T47D (cell line): ENCODE data around the gene NODAL.

Source experiments
- DNase-seq, 2 experiments: peaks; one replicate each; pipeline versions ENCODE4 v3.0.0 to v3.0.0-alpha.2; 2011 to 2012; ENCODE audit warnings: low read depth in 1 of 2, low spot score in 1 of 2
- JUND ChIP-seq: IDR thresholded peaks from 2 replicates; pipeline ENCODE4 v1.6.1; 2012; ENCODE audit warnings: low read depth
- in situ Hi-C: cut with HindIII; loops from 2 replicates; pipeline ENCODE4 v1.10.0; 2016; ENCODE audit warnings: low sequenced_read_pairs, low pct_unique_long_range_greater_than_20kb

NODAL gene

DNA sequence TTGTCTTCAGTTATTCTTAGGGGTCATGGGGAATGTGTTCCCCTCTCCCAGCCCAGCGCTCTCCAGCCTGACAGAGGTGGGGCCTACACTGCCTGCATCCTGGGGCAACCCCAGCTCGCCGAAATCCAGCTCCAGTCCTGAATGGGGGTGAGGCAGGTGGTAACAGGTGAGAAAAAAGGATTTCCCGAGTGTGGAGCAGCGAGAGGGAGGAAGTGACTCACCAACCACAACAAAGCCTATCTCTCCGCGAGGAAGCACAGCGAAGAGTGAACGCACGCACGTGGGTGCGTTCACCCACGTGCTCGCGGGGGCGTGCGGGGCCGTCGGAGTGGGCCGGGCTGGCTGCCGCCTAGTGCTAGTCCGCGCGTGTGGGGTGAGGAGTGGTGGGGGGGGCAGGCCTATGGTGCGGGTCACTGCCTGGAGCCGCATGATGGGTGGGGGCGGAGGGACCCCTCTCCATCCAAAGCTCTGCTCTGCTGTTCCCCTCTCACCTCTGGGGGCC is 36.2 kb upstream of the NODAL start:
- TF ChIP-seq JUND, result no peak
- in situ Hi-C loops, result no loop called here
- no peak for DNase-seq

DNA sequence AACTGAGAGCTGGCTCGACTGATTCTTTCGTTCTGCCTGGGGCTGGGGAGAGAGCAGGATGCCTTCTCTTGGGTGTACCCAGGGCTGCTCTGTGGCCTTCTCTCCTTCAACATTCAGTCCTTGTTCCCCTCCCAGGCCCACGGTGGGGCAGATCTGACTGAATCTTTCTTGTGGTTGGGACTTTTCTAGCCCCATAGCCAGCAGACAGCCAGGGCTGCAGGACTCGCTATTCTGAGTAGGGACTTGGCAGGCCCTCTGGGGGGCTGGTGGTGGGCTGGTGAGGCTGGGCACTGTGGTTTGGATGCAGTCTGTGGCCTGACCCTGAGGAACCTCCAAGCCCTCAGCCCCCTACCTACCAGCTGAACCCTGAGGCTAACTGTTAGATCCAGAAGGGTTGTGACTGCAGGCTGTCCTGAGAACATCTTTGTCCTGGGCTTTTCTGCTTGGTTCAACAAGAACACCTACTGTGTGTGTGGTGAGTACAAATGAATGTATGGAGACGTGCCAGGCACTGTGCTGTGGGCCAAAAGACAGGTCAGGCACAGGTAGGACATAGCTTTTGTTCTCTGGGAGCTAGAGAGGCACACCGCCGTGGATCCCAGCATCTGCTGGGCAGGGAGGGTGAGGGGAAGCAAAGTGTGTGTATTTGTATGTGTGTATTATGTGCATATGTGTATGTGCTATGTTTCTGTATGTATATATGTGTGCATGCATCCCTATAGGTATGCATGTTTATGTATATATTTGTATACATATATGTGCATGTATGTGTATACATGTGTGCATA is 35.0 kb upstream of the NODAL start:
- in situ Hi-C loops, result no loop called here
- DNase-seq, result no peak
- no peak for TF ChIP-seq JUND

DNA sequence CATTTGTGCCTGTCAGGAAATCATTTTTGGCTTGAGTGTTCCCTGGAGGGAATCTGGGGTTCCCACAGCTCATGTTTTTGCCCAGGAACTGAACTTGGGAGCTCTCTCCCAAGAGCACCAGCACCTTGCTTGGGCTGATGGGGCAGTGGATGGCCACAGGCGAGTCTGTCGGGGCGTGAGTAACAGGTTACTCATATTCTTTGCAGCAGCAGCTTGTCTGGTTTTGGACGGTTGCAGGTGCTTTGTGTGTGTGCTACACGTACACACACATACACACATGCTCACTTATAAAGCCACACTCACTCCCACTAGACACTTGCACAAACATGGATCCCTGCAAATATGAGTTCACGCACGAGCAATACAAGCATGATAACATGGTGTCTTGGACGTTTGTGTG is 34.2 kb upstream of the NODAL start:
- TF ChIP-seq JUND, result no peak
- DNase-seq, result no peak
- in situ Hi-C loops, result no loop called here

DNA sequence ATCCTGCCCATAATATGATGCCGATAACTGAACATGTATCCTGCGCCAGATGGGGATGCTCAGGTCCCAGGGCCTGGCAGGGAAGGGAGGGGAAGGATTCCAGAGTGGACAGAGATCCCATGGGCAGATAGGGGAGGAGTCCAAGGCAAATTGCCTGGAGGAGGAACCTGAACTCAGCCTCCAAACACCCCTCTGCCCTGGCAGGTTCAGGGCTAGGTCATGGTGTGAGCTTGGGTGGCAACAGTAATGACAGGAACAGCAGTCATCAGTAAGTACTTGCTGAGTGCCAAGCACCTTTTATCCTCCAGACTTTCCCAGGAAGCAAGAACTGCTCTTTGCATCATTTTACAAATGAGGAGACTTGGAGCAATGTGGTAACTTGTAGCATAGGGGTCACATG is 33.3 kb upstream of the NODAL start:
- no peak for TF ChIP-seq JUND
- DNase-seq, result peak in 1 of 2 experiments; percentile 28
- in situ Hi-C loops, result no loop called here

DNA sequence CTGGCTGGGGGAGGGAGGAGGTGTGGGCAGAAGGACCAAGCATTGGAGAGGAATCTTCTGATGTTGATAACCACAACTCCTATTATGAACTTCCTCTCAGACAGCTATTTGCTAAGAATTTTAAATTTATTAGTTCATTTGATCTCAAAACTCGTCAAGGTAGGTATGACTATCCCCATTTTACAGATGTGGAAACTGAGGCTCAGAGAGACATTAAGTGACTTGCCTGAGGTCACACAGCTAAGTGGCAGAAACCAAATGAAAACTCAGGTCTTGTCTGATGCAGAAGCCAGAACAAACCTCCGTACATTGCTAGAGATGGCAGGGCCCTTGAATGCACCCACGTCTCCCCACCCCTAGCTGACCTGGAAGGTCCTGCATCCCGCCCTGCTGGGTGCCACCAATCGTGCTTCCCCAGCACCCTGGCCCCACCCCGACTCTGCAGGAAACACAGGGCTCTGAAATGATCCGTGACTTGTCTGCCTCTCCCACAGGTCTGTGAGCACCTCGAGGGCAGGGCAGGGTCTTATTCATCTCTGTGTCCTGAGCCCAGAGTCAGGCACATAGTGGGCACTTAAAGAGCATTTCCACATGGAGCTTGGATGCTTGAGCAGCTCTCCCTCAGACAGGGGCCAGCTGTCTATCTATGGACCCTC is 31.4 kb upstream of the NODAL start:
- in situ Hi-C loops, result no loop called here
- TF ChIP-seq JUND, result no peak
- no peak for DNase-seq

DNA sequence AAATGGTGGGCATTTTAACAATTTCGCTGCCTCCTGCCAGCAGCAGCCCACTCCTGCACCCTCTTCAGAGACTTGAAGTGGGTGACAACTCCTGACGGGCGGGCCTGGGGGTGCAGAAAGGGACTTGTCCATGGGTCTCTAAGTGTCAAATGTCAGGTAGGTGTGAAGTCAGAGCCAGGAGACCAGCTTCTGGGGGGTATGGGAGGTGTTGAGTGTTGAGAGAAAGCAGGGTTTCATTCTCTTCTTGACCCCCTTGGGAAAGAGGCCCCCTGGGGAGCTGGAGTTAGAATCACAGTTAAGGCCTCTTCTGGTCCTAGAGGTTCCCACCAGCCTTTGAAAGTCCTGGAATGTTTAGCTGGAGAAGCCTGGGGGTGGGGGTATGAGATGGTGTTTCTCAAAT is 25.5 kb upstream of the NODAL start:
- DNase-seq, result no peak
- in situ Hi-C loops, result no loop called here
- TF ChIP-seq JUND, result no peak

DNA sequence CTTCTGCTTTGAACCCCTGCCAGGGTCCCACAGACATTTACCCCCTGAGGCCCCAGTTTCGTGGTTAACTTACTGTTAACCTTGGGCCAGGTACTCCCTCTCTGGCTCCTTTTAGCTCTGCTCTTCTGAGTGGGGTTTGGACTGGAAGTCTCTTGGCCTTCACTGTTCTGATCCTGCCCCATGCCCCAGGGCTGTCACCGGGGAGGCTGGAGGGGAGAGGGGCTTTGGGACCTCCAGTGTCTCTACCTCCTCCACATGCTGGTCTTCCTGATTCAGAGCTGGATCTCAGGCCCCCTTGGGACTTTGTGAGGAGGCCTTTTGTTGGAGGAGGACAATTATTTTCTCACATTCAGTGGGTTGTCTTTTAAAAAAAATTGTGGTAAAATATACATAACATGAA is 24.4 kb upstream of the NODAL start:
- no peak for DNase-seq
- in situ Hi-C loops, result no loop called here
- no peak for TF ChIP-seq JUND

DNA sequence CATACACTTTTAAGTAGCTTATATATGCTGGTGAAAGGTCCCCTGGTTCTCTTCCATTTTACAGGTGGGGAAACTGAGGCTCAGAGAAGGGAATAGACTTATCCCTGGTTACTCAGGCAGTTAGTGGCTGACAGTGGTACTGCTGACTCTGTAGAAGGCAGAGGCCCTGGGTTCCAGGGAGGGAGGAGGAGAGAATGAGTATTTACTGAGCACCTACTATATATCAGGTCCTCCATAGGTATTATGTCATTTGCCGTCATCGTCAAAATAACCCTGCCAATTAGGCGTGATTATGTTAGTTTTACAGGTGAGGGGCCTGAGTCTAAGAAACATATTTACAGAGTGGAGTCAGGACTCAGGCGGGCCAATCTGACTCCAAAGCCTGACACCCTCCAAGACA is 23.8 kb upstream of the NODAL start:
- DNase-seq, result no peak
- in situ Hi-C loops, result no loop called here
- TF ChIP-seq JUND, result no peak

DNA sequence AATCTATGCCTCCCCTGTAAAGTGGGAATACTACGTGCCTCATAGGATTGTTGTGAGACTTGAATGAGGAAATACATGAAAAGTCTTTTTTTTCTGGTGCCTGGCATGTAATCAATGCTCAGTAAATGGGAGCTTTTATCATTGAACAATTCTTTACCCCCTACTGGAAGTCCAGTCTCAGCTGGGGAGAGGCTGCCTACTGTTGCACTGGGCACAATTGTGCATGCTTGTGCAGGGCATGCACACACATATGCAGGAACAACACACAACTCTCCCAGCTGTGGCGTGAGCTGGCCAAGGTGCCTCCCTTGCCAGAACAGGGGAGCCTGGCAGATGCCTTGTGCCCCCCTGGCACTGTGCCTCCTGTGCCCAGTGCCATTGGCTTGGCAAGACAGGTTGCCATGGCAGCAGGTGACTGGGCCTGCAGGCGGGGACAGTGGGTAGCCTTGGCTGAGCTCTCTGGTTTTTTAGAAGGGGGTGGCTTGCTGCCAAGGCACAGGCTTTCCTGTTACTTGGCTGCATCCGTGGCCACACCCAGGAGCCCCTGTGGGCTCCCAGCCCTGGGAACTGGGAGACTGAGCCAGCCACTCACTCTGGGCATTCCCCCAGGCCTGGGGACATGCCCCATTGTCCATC is 21.0 kb upstream of the NODAL start:
- no peak for TF ChIP-seq JUND
- in situ Hi-C loops, result no loop called here
- peak in 1 of 2 experiments; percentile 15 for DNase-seq

DNA sequence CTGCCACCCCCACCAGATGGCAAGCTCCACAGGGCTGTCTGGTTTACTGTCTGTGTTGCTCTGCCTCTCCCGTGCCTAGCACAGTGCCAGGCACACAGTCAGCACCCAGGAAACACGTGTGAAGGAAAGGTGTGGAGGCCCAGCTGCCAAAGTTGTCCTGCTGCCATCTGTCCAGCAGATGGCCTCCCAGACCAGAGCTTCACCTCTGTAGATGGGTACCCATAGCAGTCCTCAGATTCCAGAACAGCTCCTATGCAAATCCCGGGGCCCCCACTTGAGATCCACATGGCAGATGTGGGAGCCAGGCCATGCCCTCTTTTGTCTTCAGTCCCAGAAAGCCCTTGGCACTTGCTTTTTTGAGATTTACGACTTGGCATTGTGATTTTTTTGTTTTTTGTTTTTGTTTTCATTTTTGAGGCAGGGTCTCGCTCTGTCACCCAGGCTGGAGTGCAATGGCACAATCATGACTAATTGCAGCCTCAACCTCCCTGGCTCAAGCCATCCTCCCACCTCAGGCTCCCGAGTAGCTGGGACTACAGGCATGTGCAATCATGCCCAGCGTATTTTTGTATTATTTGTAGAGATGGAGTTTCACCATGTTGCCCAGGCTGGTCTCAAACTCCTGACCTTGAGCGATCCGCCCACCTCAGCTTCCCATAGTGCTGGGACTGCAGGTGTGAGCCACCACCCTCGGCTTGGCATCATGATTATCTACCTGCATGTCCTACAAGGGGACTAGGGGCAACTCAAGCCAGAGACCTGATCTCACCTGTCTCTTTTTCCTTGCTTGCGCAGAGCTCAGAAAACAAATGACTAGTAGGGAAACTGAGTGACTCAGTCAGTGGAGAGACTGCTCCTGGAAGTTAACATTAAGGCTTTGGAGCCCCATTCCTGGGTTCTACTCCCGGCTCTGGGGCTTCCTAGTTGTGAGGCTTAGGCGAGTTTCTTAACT is 20.2 kb upstream of the NODAL start:
- DNase-seq, result peak; percentile 65 to 79
- in situ Hi-C loops, result no loop called here
- no peak for TF ChIP-seq JUND

DNA sequence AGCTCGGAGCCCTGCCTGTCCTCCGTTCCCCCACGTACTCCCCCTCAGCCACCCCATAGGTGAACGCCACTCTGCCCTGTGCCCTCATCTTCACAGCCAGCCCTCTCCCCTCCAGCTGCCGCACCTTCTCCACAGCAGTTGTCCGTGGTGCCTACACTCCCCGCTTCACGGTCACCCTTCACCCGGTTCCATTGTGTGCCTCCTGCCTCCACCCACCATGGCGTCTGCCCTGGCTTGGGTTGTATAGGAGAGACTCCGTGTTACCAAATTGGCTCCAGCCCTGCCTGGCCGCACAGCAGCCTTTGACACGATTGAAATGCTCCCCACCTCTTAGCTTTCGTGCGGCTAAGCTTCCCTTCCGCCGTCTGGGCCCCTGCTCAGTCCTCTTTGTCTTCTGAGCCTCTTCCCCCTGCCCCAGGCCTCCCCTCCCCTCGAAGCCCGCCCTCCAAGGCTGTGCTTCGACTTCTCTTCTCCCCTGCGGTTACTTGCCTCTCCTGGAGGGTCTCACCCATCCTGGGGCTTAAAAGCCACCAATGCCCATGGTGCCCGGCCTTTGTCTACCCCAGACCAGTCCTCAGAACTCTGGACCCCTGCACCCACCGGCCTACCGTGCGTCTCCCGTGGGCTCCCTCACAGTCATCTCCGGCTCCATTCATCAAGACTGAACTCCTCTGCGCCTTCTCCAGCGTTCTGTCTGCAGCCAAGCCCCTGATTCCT is 18.5 kb upstream of the NODAL start:
- DNase-seq, result no peak
- in situ Hi-C loops, result no loop called here
- TF ChIP-seq JUND, result no peak
